ENCODE data around the gene MAGI1.
A peak's percentile ranks its signal among the peaks of the same experiment; 100 is the strongest.

MAGI1 gene

GRCh38 chr3:65777050-65777449 is 261.7 kb downstream of the MAGI1 start:
- Histone ChIP-seq H3K27me3 (ENCODE audit: control insufficient read depth, insufficient read depth, low read length) (no peaks in the 10 kb centered on the region), H3K27ac (ENCODE audit: low read length) (no peak overlapping the region), H3K36me3 (ENCODE audit: control insufficient read depth, low read depth, low read length) (no peaks in the 10 kb centered on the region), H3K9me3 (ENCODE audit: control insufficient read depth, low read depth, low read length) (no peaks in the 10 kb centered on the region), H3K4me1 (ENCODE audit: control insufficient read depth, low read depth, low read length) (no peaks in the 10 kb centered on the region), H3K9ac (ENCODE audit: low read length) (no peak overlapping the region), H3K4me3 (ENCODE audit: low read length) (no peak overlapping the region)

- Histone ChIP-seq H3K4me1 (ENCODE audit: control insufficient read depth, low read depth, low read length) (no peaks in the 10 kb centered on the region), H3K4me3 (ENCODE audit: low read length) (no peak overlapping the region), H3K9ac (ENCODE audit: low read length) (no peak overlapping the region), H3K27ac (ENCODE audit: low read length) (no peak overlapping the region), H3K9me3 (ENCODE audit: control insufficient read depth, low read depth, low read length) (no peaks in the 10 kb centered on the region), H3K27me3 (ENCODE audit: control insufficient read depth, insufficient read depth, low read length) (no peaks in the 10 kb centered on the region), H3K36me3 (ENCODE audit: control insufficient read depth, low read depth, low read length) (no peaks in the 10 kb centered on the region)
Measured at GRCh38 chr3:65776494-65776893, 262.2 kb downstream of the MAGI1 start.

- Histone ChIP-seq H3K9ac (ENCODE audit: low read length) (no peak overlapping the region), H3K4me1 (ENCODE audit: control insufficient read depth, low read depth, low read length) (no peaks in the 10 kb centered on the region), H3K4me3 (ENCODE audit: low read length) (no peak overlapping the region), H3K27me3 (ENCODE audit: control insufficient read depth, insufficient read depth, low read length) (no peaks in the 10 kb centered on the region), H3K36me3 (ENCODE audit: control insufficient read depth, low read depth, low read length) (no peaks in the 10 kb centered on the region), H3K9me3 (ENCODE audit: control insufficient read depth, low read depth, low read length) (no peaks in the 10 kb centered on the region), H3K27ac (ENCODE audit: low read length) (no peak overlapping the region)
Measured at GRCh38 chr3:65776081-65776480, 262.6 kb downstream of the MAGI1 start.

- Histone ChIP-seq H3K4me1 (ENCODE audit: control insufficient read depth, low read depth, low read length) (peaks cover 6% of the 10 kb centered on the region), H3K27ac (ENCODE audit: low read length) (no peak overlapping the region), H3K4me3 (ENCODE audit: low read length) (no peak overlapping the region), H3K36me3 (ENCODE audit: control insufficient read depth, low read depth, low read length) (no peaks in the 10 kb centered on the region), H3K9me3 (ENCODE audit: control insufficient read depth, low read depth, low read length) (no peaks in the 10 kb centered on the region), H3K27me3 (ENCODE audit: control insufficient read depth, insufficient read depth, low read length) (no peaks in the 10 kb centered on the region), H3K9ac (ENCODE audit: low read length) (no peak overlapping the region)
Measured at GRCh38 chr3:65772758-65773157, 266.0 kb downstream of the MAGI1 start.

- Histone ChIP-seq H3K4me3 (ENCODE audit: low read length) (no peak overlapping the region), H3K9me3 (ENCODE audit: control insufficient read depth, low read depth, low read length) (no peaks in the 10 kb centered on the region), H3K36me3 (ENCODE audit: control insufficient read depth, low read depth, low read length) (no peaks in the 10 kb centered on the region), H3K9ac (ENCODE audit: low read length) (no peak overlapping the region), H3K27me3 (ENCODE audit: control insufficient read depth, insufficient read depth, low read length) (no peaks in the 10 kb centered on the region), H3K4me1 (ENCODE audit: control insufficient read depth, low read depth, low read length) (peaks cover 16% of the 10 kb centered on the region), H3K27ac (ENCODE audit: low read length) (no peak overlapping the region)
Measured at GRCh38 chr3:65767551-65767950, 271.2 kb downstream of the MAGI1 start.

GRCh38 chr3:65762235-65762580 is 276.5 kb downstream of the MAGI1 start:
- H3K9me3 ChIP-seq (ENCODE audit: control insufficient read depth, low read depth, low read length) = no peaks in the 10 kb centered on the region
- peak overlapping the region; percentile 30 for H3K4me3 ChIP-seq (ENCODE audit: low read length)
- H3K27me3 ChIP-seq (ENCODE audit: control insufficient read depth, insufficient read depth, low read length) = no peaks in the 10 kb centered on the region
- H3K9ac ChIP-seq (ENCODE audit: low read length) = peak overlapping the region; percentile 24
- H3K36me3 ChIP-seq (ENCODE audit: control insufficient read depth, low read depth, low read length) = no peaks in the 10 kb centered on the region
- peak overlapping the region; percentile 25 for H3K27ac ChIP-seq (ENCODE audit: low read length)
- peaks cover 39% of the 10 kb centered on the region for H3K4me1 ChIP-seq (ENCODE audit: control insufficient read depth, low read depth, low read length)

GRCh38 chr3:65761446-65762234 is 277.1 kb downstream of the MAGI1 start:
- Histone ChIP-seq H3K27me3 (ENCODE audit: control insufficient read depth, insufficient read depth, low read length) (no peaks in the 10 kb centered on the region), H3K9ac (ENCODE audit: low read length) (peak overlapping the region; percentile 24), H3K4me1 (ENCODE audit: control insufficient read depth, low read depth, low read length) (peaks cover 39% of the 10 kb centered on the region), H3K9me3 (ENCODE audit: control insufficient read depth, low read depth, low read length) (no peaks in the 10 kb centered on the region), H3K36me3 (ENCODE audit: control insufficient read depth, low read depth, low read length) (no peaks in the 10 kb centered on the region), H3K4me3 (ENCODE audit: low read length) (peak overlapping the region; percentile 30), H3K27ac (ENCODE audit: low read length) (peak overlapping the region; percentile 25)

GRCh38 chr3:65758876-65759598 is 279.7 kb downstream of the MAGI1 start:
- Histone ChIP-seq H3K27me3 (ENCODE audit: control insufficient read depth, insufficient read depth, low read length) (no peaks in the 10 kb centered on the region), H3K4me3 (ENCODE audit: low read length) (no peak overlapping the region), H3K4me1 (ENCODE audit: control insufficient read depth, low read depth, low read length) (peaks cover 39% of the 10 kb centered on the region), H3K36me3 (ENCODE audit: control insufficient read depth, low read depth, low read length) (no peaks in the 10 kb centered on the region), H3K9me3 (ENCODE audit: control insufficient read depth, low read depth, low read length) (no peaks in the 10 kb centered on the region), H3K27ac (ENCODE audit: low read length) (no peak overlapping the region), H3K9ac (ENCODE audit: low read length) (no peak overlapping the region)

GRCh38 chr3:65758438-65758837 is 280.3 kb downstream of the MAGI1 start:
- Histone ChIP-seq H3K4me1 (ENCODE audit: control insufficient read depth, low read depth, low read length) (peaks cover 39% of the 10 kb centered on the region), H3K9me3 (ENCODE audit: control insufficient read depth, low read depth, low read length) (no peaks in the 10 kb centered on the region), H3K27ac (ENCODE audit: low read length) (no peak overlapping the region), H3K36me3 (ENCODE audit: control insufficient read depth, low read depth, low read length) (no peaks in the 10 kb centered on the region), H3K4me3 (ENCODE audit: low read length) (no peak overlapping the region), H3K27me3 (ENCODE audit: control insufficient read depth, insufficient read depth, low read length) (no peaks in the 10 kb centered on the region), H3K9ac (ENCODE audit: low read length) (no peak overlapping the region)

- Histone ChIP-seq H3K27me3 (ENCODE audit: control insufficient read depth, insufficient read depth, low read length) (no peaks in the 10 kb centered on the region), H3K27ac (ENCODE audit: low read length) (no peak overlapping the region), H3K36me3 (ENCODE audit: control insufficient read depth, low read depth, low read length) (no peaks in the 10 kb centered on the region), H3K4me1 (ENCODE audit: control insufficient read depth, low read depth, low read length) (peaks cover 24% of the 10 kb centered on the region), H3K4me3 (ENCODE audit: low read length) (no peak overlapping the region), H3K9ac (ENCODE audit: low read length) (no peak overlapping the region), H3K9me3 (ENCODE audit: control insufficient read depth, low read depth, low read length) (no peaks in the 10 kb centered on the region)
Measured at GRCh38 chr3:65752636-65753035, 286.1 kb downstream of the MAGI1 start.

GRCh38 chr3:65751123-65751700 is 287.5 kb downstream of the MAGI1 start:
- H3K9me3 ChIP-seq (ENCODE audit: control insufficient read depth, low read depth, low read length) = no peaks in the 10 kb centered on the region
- no peak overlapping the region for H3K9ac ChIP-seq (ENCODE audit: low read length)

More at GRCh38 chr3:65751123-65751700, 287.5 kb downstream of the MAGI1 start:
- peaks cover 24% of the 10 kb centered on the region for H3K4me1 ChIP-seq (ENCODE audit: control insufficient read depth, low read depth, low read length)
- H3K36me3 ChIP-seq (ENCODE audit: control insufficient read depth, low read depth, low read length) = no peaks in the 10 kb centered on the region
- H3K4me3 ChIP-seq (ENCODE audit: low read length) = no peak overlapping the region
- no peak overlapping the region for H3K27ac ChIP-seq (ENCODE audit: low read length)
- no peaks in the 10 kb centered on the region for H3K27me3 ChIP-seq (ENCODE audit: control insufficient read depth, insufficient read depth, low read length)
